GM23248 (cell line): ENCODE data around the gene MYH15.

Source experiments
- EZH2 ChIP-seq: fragments of 200-600 bp; sonication (generic); IDR thresholded peaks from 2 replicates; pipeline ENCODE4 v1.6.1; 2018; ENCODE audit warnings: antibody characterized with exemption, mild to moderate bottlenecking; ENCODE audit not compliant: insufficient read depth, poor library complexity, severe bottlenecking
- EZH2phosphoT487 ChIP-seq: fragments of 200-600 bp; sonication (generic); IDR thresholded peaks from 2 replicates; pipeline ENCODE4 v1.6.1; 2018; ENCODE audit warnings: antibody characterized with exemption, moderate library complexity, mild to moderate bottlenecking, low read depth; ENCODE audit not compliant: insufficient read depth

- TF ChIP-seq EZH2phosphoT487, result no peak
- no peak for TF ChIP-seq EZH2
These were observed 107.2 kb downstream of the MYH15 start for GRCh38 chr3:108403198-108403597.
